ENCODE data around the gene DUSP11.
"Not testable (repeated sequence)": the region's sequence is repeated elsewhere in the genome, so short reads cannot be mapped to it uniquely, and the experiment has no call there.

The DUSP11 gene

GRCh38 chr2:73779467-73780236, at the start of gene DUSP11:
TSS of gene DUSP11 (minus strand) at chr2:73780103. CDS start at chr2:73779974, 129 bp downstream.
- DNase-seq, result peak; percentile 97

GRCh38 chr2:73828818-73829570, 49.1 kb upstream of the DUSP11 start, which contains the start of gene STAMBP:
TSS of gene STAMBP (plus strand) at chr2:73828961. CDS start at chr2:73830857, 1,896 bp downstream.
- peak; percentile 94 to 97 for DNase-seq

- no peak for DNase-seq
Observed at GRCh38 chr2:73828389-73828817, 48.5 kb upstream of the DUSP11 start.

- DNase-seq, result no peak
Observed at GRCh38 chr2:73827660-73828388, 47.9 kb upstream of the DUSP11 start.

- DNase-seq, result peak in 1 of 2 donors; percentile 25
Observed at GRCh38 chr2:73827018-73827417, 47.1 kb upstream of the DUSP11 start.

- DNase-seq, result no peak
Observed at GRCh38 chr2:73825408-73825807, 45.5 kb upstream of the DUSP11 start.

GRCh38 chr2:73823916-73824523, 44.1 kb upstream of the DUSP11 start:
- peak; percentile 40 to 72 for DNase-seq

- DNase-seq, result no peak
Observed at GRCh38 chr2:73823416-73823815, 43.5 kb upstream of the DUSP11 start.

GRCh38 chr2:73822991-73823390, 43.1 kb upstream of the DUSP11 start:
- no peak for DNase-seq

- DNase-seq, result no peak
Observed at GRCh38 chr2:73822276-73822675, 42.4 kb upstream of the DUSP11 start.

- DNase-seq, result no peak
Observed at GRCh38 chr2:73821669-73822068, 41.8 kb upstream of the DUSP11 start.

GRCh38 chr2:73821227-73821626, 41.3 kb upstream of the DUSP11 start:
- no peak for DNase-seq

- no peak for DNase-seq
Observed at GRCh38 chr2:73818296-73818695, 38.4 kb upstream of the DUSP11 start.

- no peak for DNase-seq
Observed at GRCh38 chr2:73812635-73813034, 32.7 kb upstream of the DUSP11 start.

GRCh38 chr2:73811878-73812277, 32.0 kb upstream of the DUSP11 start:
- no peak for DNase-seq

- not testable (repeated sequence) for DNase-seq
Observed at GRCh38 chr2:73783883-73784282, 4.0 kb upstream of the DUSP11 start, which contains the start of gene C2orf78. TSS of gene C2orf78 (plus strand) at chr2:73784183. CDS start at chr2:73784310, 127 bp downstream.

GRCh38 chr2:73783402-73783801, 3.5 kb upstream of the DUSP11 start:
- not testable (repeated sequence) for DNase-seq

- DNase-seq, result no peak
Observed at GRCh38 chr2:73780237-73780582, 307 bp upstream of the DUSP11 start.

GRCh38 chr2:73778867-73779466, 936 bp downstream of the DUSP11 start:
- not testable (repeated sequence) for DNase-seq

- no peak for DNase-seq
Observed at GRCh38 chr2:73776869-73777519, 2.9 kb downstream of the DUSP11 start.

- DNase-seq, result no peak
Observed at GRCh38 chr2:73776381-73776780, 3.5 kb downstream of the DUSP11 start.

GRCh38 chr2:73772819-73773218, 7.1 kb downstream of the DUSP11 start:
- no peak for DNase-seq

All from CD4-positive, alpha-beta T cell treated with Interleukin-4 for 1 hour (primary cell).